Left ventricle myocardium inferior (tissue), 1 donor: ENCODE results near the gene SCD. TPM values are rescaled to one million over a fixed set of nuclear protein-coding genes. Genes with fewer than 3 reads are reported as not detected.

Experiments used
- DNase-seq: peaks from one replicate; pipeline ENCODE4 v3.0.0-alpha.2; 2020
- H3K27ac ChIP-seq: fragments of 200-600 bp; replicated peaks from 2 replicates; pipeline ENCODE4 v1.8.0; 2021
- H3K27me3 ChIP-seq: fragments of 200-600 bp; 2 replicates; pipeline ENCODE4 v1.8.0; 2021; ENCODE audit warnings: low read depth
- H3K36me3 ChIP-seq: fragments of 200-600 bp; 2 replicates; pipeline ENCODE4 v1.8.0; 2021
- H3K4me1 ChIP-seq: fragments of 200-600 bp; 2 replicates; pipeline ENCODE4 v1.8.0; 2021
- H3K4me3 ChIP-seq: fragments of 200-600 bp; 2 replicates; pipeline ENCODE4 v1.8.0; 2021; ENCODE audit warnings: mild to moderate bottlenecking, moderate library complexity
- H3K9me3 ChIP-seq: fragments of 200-600 bp; replicated peaks from 2 replicates; pipeline ENCODE4 v1.8.0; 2021
- CTCF ChIP-seq: fragments of 200-600 bp; IDR thresholded peaks from 2 replicates; pipeline ENCODE4 v1.8.0; 2021; ENCODE audit warnings: antibody characterized with exemption, mild to moderate bottlenecking, borderline replicate concordance
- intact Hi-C: fragments of 100-400 bp; cut with micrococcal nuclease; formaldehyde crosslinking; loops from one replicate; pipeline ENCODE4 v1.11.0; 2022
- total RNA-seq: library from RNA; stranded (reverse); fragmentation: NEBNext Ultra II Directional; extraction: Animal tissue kit (Norgen Biotek cat#: 25700); gene quantifications from one replicate; pipeline ENCODE4 v1.2.1, GENCODE V29; 2021
- donor health status: DM: no; HTN: yes; CAD: no; lungs with severe emphysema.

Gene SCD
- total RNA-seq, 1 donor from 2014 or later: 4.8 TPM

GRCh38 chr10:100307684-100308083 lies 39.3 kb upstream of the SCD start:
- Histone ChIP-seq H3K36me3 (no peaks in the 10 kb centered on the region), H3K4me3 (no peak overlapping the region), H3K4me1 (no peaks in the 10 kb centered on the region), H3K27ac (no peak overlapping the region), H3K27me3 (peaks cover 86% of the 10 kb centered on the region), H3K9me3 (no peaks in the 10 kb centered on the region)
- DNase-seq: no peak
- intact Hi-C loops: no loop called here
- no peak for TF ChIP-seq CTCF

GRCh38 chr10:100311298-100311697 lies 35.7 kb upstream of the SCD start:
- intact Hi-C loops: no loop called here
- Histone ChIP-seq H3K36me3 (no peaks in the 10 kb centered on the region), H3K4me3 (no peak overlapping the region), H3K27ac (no peak overlapping the region), H3K27me3 (peaks cover 90% of the 10 kb centered on the region), H3K9me3 (no peaks in the 10 kb centered on the region), H3K4me1 (no peaks in the 10 kb centered on the region)
- no peak for TF ChIP-seq CTCF
- DNase-seq: no peak

DNA sequence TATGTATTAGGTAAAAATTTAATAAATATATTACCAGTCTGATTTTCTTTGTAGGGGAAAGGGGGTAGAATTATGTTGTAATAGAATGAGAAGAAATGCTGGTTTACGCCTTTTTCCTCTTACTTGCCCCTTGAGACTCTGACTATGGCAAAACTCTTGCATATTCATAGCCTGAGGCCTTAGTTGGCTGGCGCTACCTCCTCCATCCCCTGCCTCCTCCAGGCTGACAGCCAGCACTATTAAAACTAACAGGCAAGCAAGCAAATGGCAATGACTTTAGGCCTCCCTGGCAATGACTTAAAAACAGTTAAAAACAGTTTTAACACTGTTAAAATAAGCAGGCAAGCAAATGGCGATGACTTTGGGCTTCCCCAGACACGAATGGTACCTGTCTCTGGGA lies 31.4 kb upstream of the SCD start:
- no peaks in the 10 kb centered on the region for H3K4me1 ChIP-seq
- H3K36me3 ChIP-seq: no peaks in the 10 kb centered on the region
- TF ChIP-seq CTCF: no peak
- intact Hi-C loops: no loop called here
- no peak overlapping the region for H3K27ac ChIP-seq
- H3K4me3 ChIP-seq: no peak overlapping the region
- H3K9me3 ChIP-seq: no peaks in the 10 kb centered on the region
- peaks cover 93% of the 10 kb centered on the region for H3K27me3 ChIP-seq
- DNase-seq: no peak

GRCh38 chr10:100318207-100318606 lies 28.8 kb upstream of the SCD start:
- no peak overlapping the region for H3K27ac ChIP-seq
- TF ChIP-seq CTCF: no peak
- DNase-seq: no peak
- H3K36me3 ChIP-seq: no peaks in the 10 kb centered on the region
- no peaks in the 10 kb centered on the region for H3K4me1 ChIP-seq
- H3K9me3 ChIP-seq: no peaks in the 10 kb centered on the region
- peaks cover 83% of the 10 kb centered on the region for H3K27me3 ChIP-seq
- intact Hi-C loops: no loop called here
- no peak overlapping the region for H3K4me3 ChIP-seq

DNA sequence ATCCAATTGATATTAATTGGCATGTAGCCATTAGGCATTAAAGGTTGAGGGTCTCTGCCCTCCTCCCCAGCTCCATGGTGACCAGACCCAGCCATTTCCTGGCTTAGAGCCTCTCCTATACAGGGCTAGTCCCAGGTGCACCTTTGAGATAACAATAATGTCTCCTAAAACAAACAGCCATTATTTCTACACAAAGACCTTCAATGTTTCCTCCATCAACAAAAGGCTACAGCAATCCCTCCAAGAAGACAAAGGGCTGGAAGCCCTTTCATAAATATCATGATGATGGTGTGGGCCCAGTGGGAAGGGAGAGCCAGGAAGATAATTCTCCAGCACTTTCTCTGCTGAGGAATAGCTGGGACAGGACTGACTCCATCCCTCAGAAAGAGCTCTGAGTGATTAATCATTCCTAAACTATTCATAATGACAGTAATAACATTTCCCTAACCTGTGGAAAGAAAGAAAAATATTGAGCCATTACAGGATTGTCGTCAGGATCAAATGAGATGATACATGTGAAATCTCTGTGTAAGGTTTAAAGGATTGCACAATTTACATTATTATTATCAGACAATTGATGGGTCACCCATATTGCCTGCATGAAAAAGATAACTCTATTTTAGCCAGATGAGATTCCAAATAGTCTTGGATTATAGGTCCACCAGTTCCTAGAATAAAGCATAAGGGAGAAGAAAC lies 27.2 kb upstream of the SCD start:
- Histone ChIP-seq H3K27me3 (peaks cover 85% of the 10 kb centered on the region), H3K27ac (no peak overlapping the region), H3K36me3 (no peaks in the 10 kb centered on the region), H3K9me3 (no peaks in the 10 kb centered on the region), H3K4me1 (no peaks in the 10 kb centered on the region), H3K4me3 (no peak overlapping the region)
- TF ChIP-seq CTCF: no peak
- DNase-seq: no peak
- intact Hi-C loops: no loop called here

DNA sequence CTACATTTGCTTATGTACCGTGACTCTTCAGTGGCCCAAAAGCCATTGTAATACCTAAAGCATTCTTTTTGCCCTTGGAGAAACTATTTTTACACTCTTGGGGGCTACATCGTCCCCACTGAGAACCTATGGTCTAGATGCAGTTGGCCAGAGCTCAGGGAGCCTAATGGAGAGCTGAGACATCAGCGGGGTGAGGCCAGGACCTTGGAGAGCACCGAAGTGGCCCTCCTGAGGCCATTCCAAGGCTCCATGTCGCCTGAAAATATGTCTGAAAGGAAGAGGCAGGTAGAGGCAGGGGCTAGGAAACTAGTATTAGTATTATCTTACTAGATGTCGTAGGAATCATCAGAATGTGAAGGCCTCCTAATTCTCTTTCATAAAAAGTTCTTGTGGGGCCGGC lies 21.9 kb upstream of the SCD start:
- intact Hi-C loops: no loop called here
- DNase-seq: no peak
- TF ChIP-seq CTCF: no peak
- Histone ChIP-seq H3K27me3 (peaks cover 74% of the 10 kb centered on the region), H3K4me1 (peaks cover 5% of the 10 kb centered on the region), H3K4me3 (no peak overlapping the region), H3K27ac (no peak overlapping the region), H3K9me3 (no peaks in the 10 kb centered on the region), H3K36me3 (no peaks in the 10 kb centered on the region)
